ENCODE measurements around the gene NUDCD3.

NUDCD3 gene

GRCh38 chr7:44490351-44491200, at the start of gene NUDCD3:
NUDCD3 (minus strand) TSS chr7:44490658; CDS start chr7:44490600, 58 bp downstream.
- DNase-seq = peak; percentile 80

- no peak for DNase-seq
Observed at GRCh38 chr7:44539669-44540506, 49.4 kb upstream of the NUDCD3 start.

GRCh38 chr7:44538798-44539668, 48.6 kb upstream of the NUDCD3 start:
- DNase-seq = no peak

- no peak for DNase-seq
Observed at GRCh38 chr7:44538093-44538797, 47.8 kb upstream of the NUDCD3 start.

GRCh38 chr7:44537442-44537841, 47.0 kb upstream of the NUDCD3 start:
- no peak for DNase-seq

- no peak for DNase-seq
Observed at GRCh38 chr7:44536090-44536489, 45.6 kb upstream of the NUDCD3 start.

GRCh38 chr7:44535348-44536064, 45.0 kb upstream of the NUDCD3 start:
- DNase-seq = no peak

GRCh38 chr7:44534501-44534900, 44.0 kb upstream of the NUDCD3 start:
- DNase-seq = peak; percentile 41

- no peak for DNase-seq
Observed at GRCh38 chr7:44534087-44534486, 43.6 kb upstream of the NUDCD3 start.

GRCh38 chr7:44533301-44534055, 43.0 kb upstream of the NUDCD3 start:
- DNase-seq = no peak

GRCh38 chr7:44531421-44532380, 41.2 kb upstream of the NUDCD3 start:
- DNase-seq = no peak

GRCh38 chr7:44530990-44531389, 40.5 kb upstream of the NUDCD3 start:
- DNase-seq = no peak

- no peak for DNase-seq
Observed at GRCh38 chr7:44524811-44525388, 34.4 kb upstream of the NUDCD3 start.

GRCh38 chr7:44522315-44522714, 31.9 kb upstream of the NUDCD3 start:
- DNase-seq = no peak

- DNase-seq = no peak
Observed at GRCh38 chr7:44521347-44522095, 31.1 kb upstream of the NUDCD3 start.

- no peak for DNase-seq
Observed at GRCh38 chr7:44520574-44520973, 30.1 kb upstream of the NUDCD3 start.

- no peak for DNase-seq
Observed at GRCh38 chr7:44519546-44519945, 29.1 kb upstream of the NUDCD3 start.

- no peak for DNase-seq
Observed at GRCh38 chr7:44518761-44519160, 28.3 kb upstream of the NUDCD3 start.

All from stimulated activated CD4-positive, alpha-beta T cell treated with anti-CD3 and anti-CD28 coated beads, Interleukin-4, amount 100 ng/mL, for 1 hour (primary cell).